ENCODE data around the gene RSF1.

Gene RSF1

DNA sequence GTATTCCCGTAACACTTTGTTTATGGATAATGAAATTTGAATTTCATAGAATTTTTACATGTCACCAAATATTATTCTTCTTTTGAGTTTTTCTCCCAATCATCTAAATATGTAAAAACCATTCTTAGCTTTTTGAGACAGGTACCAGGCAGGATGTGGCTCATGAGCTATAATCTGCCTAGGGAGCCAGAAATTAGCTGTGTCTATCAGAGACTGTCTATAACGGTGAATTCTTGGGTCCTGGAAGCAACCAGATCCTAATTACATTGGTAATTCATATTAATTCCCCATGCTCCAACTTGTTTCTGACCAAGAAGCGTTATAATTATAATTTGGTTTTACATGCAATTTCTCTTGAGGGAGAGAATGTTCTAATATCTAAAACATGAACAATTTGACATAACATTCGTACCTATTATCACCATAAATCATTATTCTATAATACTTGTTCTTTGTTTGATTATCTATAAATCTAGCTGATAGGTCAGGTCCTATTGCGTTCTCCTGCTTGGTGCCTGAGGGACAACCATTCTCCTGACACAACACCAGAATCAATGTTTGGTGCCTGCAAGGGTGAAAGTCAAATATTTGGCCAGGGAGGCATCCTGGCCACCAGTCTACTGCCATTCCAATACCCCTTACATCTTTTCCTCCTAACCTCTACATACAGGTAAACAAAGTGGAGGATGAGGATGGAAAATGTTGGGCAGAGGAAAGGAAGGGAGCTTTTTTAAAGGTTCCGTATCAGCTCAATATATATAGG is 69.9 kb downstream of the RSF1 start:
- no peak for DNase-seq (ENCODE audit: low spot score)

- no peak for DNase-seq (ENCODE audit: low spot score)
Measured at GRCh38 chr11:77749232-77749631, 71.3 kb downstream of the RSF1 start.

DNA sequence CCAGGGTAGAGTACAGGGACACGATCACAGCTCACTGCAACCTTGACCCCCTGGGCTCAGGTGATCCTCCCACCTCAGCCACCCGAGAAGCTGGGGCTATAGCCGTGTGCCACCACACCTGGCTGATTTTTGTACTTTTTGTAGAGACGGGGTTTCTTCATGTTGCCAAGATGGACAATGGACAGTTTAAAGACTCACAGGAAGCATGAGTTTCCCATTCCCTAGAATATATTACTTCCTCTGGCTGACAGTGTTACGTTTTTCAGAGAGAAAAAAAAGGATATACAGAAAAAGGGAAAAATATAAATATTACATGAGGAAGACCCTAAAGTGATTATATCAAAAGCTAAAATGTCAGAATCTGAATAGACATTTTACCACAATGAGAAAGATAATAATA is 72.3 kb downstream of the RSF1 start:
- DNase-seq (ENCODE audit: low spot score): no peak

DNA sequence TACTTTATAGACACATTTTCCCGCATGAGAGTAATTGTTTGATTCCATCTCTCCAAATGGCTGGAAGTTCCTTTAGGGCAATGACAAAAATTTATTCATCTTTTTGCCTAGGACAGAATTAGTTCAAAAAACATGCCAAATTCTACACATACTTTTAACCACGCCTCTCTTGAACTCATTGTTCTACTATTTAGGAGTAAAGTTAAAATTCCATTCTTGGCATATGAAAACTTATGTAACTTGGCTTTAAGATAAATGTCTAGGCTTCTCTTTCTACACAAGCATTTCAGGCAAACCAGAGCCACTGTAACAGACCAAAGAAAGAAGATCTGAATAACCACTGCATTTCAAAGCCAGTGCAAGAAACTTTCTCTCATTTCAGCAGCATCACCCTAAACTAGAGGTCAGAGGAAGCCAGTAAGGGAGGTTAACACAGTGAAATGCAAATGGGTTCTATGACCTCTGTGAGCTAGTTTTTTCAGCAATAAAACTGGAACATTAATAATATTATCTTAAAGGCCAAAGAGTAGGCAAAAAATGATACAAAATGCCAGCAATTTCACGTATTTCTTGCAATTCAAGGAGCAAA is 73.0 kb downstream of the RSF1 start:
- no peak for DNase-seq (ENCODE audit: low spot score)

GRCh38 chr11:77736473-77736872 is 84.0 kb downstream of the RSF1 start:
- no peak for DNase-seq (ENCODE audit: low spot score)

DNA sequence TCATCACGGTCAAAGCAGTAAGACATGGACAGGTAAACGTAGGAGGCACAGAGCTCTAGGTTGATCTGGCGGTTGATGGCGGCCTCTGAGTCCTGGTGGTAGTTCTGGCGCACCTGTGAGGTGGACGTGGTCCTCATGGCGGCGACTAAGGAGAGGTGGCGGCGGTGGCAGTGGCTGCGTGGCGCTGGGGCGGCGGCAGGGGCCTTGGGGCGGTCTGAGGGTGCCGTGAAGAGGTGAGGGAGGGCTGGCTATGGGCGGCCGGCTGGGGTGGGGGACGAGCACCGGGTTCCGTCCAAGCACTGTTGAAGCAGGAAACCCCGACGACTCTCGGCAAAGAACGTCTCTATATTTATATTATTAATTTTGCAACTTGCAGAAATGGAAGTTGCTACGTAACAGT is 85.6 kb downstream of the RSF1 start:
- no peak for DNase-seq (ENCODE audit: low spot score)

- no peak for DNase-seq (ENCODE audit: low spot score)
Measured at GRCh38 chr11:77732143-77732542, 88.4 kb downstream of the RSF1 start.

DNA sequence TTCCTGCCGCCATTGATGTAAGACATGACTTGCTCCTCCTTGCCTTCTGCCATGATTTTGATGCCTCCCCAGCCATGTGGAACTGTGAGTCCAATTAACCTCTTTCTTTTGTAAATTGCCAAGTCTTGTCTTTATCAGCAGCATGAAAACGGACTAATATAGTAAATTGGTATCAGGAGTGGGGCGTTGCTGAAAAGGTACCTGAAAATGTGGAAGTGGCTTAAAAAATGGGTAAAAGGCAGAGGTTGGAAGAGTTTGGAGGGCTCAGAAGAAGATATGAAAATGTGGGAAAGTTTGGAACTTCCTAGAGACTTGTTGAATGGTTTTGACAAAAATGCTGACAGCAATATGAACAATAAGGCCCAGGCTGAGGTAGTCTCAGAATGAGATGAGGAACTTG is 89.7 kb downstream of the RSF1 start:
- no peak for DNase-seq (ENCODE audit: low spot score)

DNA sequence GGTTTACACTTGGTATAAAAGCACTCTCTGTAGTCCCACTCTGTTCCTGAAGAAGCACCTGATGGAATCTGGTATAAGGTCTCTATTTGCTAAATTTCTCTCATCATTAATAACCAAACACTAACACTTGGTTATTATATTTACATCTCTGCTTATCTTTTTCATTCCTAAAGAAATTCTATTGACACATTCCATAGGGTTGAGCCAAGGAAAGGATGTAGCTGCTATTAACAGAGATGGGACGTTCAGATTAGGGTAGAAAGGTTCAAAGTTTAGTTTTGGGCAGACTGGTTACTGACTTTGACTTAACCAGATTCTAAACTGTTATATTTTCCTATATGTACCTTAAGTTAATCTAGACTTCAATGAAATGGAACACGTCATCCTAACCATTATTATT is 91.5 kb downstream of the RSF1 start:
- DNase-seq (ENCODE audit: low spot score): no peak

DNA sequence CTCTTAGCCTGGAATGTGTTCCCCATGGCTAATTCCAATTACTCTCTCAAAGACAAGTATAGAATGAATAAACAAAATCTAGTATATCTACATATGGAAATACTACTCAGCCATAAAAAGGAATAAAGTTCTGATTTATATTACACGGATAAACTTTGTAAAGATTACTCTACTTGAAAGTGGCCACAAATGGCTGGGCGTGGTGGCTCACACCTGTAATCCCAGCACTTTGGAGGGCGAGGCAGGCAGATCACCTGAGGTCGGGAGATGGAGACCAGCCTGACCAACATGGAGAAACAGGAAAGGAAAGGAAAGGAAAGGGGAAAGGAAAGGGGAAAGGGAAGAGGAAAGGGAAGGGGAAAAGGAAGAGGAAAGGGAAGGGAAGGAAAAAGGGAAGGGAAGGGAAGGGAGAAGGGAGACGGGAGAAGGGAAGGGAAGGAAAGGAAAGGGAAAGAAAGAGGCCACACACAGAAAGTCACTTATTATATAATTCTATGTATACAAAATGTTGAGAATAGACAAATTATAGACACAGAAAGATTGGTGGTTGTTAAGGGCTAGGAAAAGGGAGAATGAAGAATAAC is 92.2 kb downstream of the RSF1 start:
- no peak for DNase-seq (ENCODE audit: low spot score)

- DNase-seq (ENCODE audit: low spot score): no peak
Measured at GRCh38 chr11:77726524-77726923, 94.0 kb downstream of the RSF1 start.

DNA sequence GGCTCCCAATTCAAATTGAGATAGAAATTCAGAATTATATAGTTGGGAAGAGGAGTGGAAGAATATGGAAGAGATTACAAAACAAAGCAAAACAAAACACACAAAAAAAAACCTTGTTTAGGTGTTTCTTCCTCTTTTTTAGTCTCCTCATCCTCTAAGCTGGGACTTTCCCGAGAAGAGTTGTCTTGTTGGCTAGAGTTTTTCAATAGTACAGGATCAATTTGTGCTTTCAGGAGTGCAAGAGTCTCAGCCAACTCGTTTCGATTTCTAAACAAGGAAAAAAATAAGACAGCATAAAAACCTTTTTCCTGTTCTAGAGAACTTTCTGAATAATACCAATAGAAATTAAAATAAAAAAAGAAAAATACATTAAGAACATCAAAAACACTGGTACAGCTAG is 95.1 kb downstream of the RSF1 start:
- no peak for DNase-seq (ENCODE audit: low spot score)

DNA sequence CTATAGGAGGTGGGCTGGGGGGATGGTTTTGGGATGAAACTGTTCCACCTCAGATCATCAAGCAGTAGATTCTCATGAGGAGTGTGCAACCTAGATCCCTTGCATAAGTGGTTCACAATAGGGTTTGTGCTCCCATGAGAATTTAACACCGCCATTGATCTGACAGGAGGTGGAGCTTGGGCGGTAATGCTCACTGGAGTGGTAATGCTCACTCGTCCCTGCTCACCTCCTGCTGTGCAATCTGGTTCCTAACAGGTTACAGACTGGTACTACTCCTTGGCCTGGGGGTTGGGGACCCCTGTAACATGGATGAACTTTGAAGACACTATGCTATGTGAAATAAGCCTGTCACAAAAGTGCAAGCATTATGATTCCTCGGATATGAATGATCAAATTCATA is 95.9 kb downstream of the RSF1 start:
- no peak for DNase-seq (ENCODE audit: low spot score)

GRCh38 chr11:77723024-77723423 is 97.5 kb downstream of the RSF1 start:
- DNase-seq (ENCODE audit: low spot score): no peak

DNA sequence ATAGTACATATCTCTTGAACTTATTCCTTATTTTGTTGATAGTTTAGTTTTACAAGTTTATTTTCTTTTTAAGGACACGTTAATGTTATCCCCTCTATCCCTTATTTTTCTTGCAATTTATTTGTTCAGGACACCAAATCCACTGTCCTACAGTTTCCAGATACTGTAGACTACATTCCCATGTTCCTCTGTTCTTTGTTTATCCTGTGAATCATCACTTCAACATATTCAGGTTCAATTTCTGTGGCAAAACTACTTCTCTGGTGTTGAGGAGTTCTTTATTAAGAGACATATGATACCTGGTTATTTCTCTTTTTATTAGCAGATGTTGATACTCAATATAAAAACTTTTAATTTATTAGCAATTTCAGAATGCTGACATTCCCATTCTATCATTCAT is 110.2 kb downstream of the RSF1 start:
- DNase-seq (ENCODE audit: low spot score): no peak

DNA sequence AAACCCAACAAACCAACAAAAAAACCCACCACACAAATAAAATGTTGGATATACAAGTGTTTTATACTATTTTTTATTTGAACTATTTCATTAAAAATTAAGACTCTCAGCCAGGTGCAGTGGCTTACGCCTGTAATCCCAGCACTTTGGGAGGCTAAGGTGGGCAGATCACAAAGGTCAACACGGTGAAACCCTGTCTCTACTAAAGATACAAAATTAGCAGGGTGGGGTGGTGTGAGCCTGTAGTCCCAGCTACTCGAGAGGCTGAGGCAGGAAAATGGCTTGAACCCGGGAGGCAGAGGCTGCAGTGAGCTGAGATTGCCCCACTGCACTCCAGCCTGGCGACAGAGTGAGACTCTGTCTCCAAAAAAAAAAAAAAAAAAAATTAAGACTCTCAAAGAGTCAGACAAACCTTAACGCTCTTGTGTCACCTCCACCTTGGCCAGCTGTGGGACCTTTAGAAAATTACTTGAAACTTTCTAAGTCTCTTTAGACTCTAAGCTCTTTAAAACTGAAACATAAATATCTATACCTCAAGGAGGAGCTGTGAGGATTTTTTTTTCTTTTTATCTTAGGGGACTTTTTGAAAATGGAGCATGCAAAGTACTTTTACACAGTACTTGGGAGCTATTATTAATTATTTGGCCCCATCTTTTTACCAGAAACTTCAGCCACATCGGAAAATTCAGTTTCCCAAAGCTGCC is 114.5 kb downstream of the RSF1 start:
- DNase-seq (ENCODE audit: low spot score): no peak

DNA sequence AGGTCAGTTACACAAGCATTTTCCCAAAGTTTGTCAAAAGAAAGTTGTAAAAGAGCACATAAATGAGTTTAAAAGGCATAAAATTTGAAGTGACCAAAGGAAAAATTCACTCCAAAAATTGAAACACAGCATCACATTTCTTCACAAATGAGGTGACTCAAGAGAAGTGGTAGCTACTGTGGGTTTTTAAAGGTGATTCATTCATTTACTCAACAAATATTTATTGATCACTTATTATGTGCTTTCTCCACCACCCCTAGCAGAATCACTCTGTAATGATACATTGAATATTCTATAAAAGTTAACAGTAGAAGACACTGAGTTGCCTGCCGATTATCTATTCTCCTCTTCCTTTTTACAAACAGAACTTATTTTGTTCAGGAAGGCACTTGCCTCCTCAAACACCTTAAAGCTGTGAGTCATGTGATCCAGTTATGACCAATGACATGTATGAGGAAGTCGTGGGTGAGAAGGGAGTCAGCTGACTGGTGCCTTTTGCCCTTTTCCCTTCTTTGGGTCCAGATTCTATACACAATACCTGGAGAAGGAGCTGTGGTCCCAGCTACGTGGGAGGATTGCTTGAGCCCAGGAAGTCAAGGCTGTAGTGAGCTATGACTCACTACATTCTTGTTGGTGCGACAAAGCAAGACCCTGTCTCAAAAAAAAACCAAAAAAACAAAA is 115.2 kb downstream of the RSF1 start:
- DNase-seq (ENCODE audit: low spot score): no peak

- no peak for DNase-seq (ENCODE audit: low spot score)
Measured at GRCh38 chr11:77704029-77704428, 116.5 kb downstream of the RSF1 start.

GRCh38 chr11:77699425-77699824 is 121.1 kb downstream of the RSF1 start:
- DNase-seq (ENCODE audit: low spot score): no peak

GRCh38 chr11:77698896-77699295 is 121.6 kb downstream of the RSF1 start:
- DNase-seq (ENCODE audit: low spot score): no peak

DNA sequence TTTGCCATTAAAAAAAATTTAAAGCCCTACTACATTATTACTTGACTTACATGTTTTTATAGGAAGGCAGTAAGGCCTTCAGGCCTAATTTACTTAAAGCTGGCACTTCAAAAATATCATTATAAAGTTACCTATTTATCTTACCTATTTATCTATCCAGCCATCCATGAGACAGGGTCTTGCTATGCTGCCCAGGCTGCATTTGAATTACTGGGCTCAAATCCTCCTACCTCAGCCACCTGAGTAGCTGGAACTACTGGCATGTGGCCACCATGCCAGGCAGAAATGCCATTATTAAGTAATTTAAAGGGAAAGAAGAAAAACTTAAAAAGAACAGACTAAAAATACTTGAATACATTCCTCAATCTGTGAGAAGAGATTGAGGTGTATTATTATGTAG is 122.7 kb downstream of the RSF1 start:
- no peak for DNase-seq (ENCODE audit: low spot score)

- DNase-seq (ENCODE audit: low spot score): no peak
Measured at GRCh38 chr11:77695417-77695816, 125.1 kb downstream of the RSF1 start.

DNA sequence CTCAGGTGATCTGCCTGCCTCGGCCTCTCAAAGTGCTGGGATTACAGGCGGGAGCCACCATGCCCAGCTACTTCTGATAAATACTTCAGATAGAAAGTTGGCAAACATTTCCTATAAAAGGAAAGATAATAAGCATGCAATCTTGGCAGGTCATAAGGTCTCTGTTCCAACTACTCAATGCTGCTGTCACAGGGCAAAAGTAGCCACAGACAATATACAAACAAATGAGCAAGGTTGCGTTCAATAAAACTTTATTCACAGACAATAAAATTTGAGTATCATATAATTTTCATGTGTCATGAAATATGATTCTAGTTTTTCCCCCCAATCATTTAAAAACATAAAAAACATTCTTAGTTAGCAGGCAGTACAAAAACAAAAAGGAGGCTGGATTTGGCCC is 129.9 kb downstream of the RSF1 start:
- DNase-seq (ENCODE audit: low spot score): no peak

All from hematopoietic multipotent progenitor cell treated with erythropoietin and hydrocortisone succinate and interleukin-3 and kit ligand, for 15 days (in vitro differentiated cells).